Nephron progenitor cell (in vitro differentiated cells): Measurements from ENCODE around the gene TMED8.

ENCODE experiments used
- DNase-seq: peaks from one replicate; pipeline ENCODE4 v3.0.0; 2021
- H3K27ac Mint-ChIP-seq: 2 replicates; pipeline ENCODE4 v1.8.0; 2021; ENCODE audit warnings: mild to moderate bottlenecking, moderate library complexity, mixed read lengths
- H3K27me3 Mint-ChIP-seq: 2 replicates; pipeline ENCODE4 v1.8.0; 2021; ENCODE audit warnings: mild to moderate bottlenecking, low read depth, mixed read lengths; ENCODE audit not compliant: poor library complexity
- H3K36me3 Mint-ChIP-seq: 2 replicates; pipeline ENCODE4 v1.8.0; 2021; ENCODE audit warnings: low read depth, mixed read lengths
- H3K4me1 Mint-ChIP-seq: 2 replicates; pipeline ENCODE4 v1.8.0; 2021; ENCODE audit warnings: mixed read lengths
- H3K4me3 Mint-ChIP-seq: 2 replicates; pipeline ENCODE4 v1.8.0; 2021; ENCODE audit warnings: mild to moderate bottlenecking, moderate library complexity, mixed read lengths
- H3K9me3 Mint-ChIP-seq: 2 replicates; pipeline ENCODE4 v1.8.0; 2021; ENCODE audit warnings: mild to moderate bottlenecking, moderate library complexity, mixed read lengths
- TF ChIP-seq, protein P1 (sequence below): fragments of 200-600 bp; sonication (generic); IDR thresholded peaks from 2 replicates; pipeline ENCODE4 v1.5.0; 2021; ENCODE audit warnings: antibody characterized with exemption

The TMED8 gene

DNA sequence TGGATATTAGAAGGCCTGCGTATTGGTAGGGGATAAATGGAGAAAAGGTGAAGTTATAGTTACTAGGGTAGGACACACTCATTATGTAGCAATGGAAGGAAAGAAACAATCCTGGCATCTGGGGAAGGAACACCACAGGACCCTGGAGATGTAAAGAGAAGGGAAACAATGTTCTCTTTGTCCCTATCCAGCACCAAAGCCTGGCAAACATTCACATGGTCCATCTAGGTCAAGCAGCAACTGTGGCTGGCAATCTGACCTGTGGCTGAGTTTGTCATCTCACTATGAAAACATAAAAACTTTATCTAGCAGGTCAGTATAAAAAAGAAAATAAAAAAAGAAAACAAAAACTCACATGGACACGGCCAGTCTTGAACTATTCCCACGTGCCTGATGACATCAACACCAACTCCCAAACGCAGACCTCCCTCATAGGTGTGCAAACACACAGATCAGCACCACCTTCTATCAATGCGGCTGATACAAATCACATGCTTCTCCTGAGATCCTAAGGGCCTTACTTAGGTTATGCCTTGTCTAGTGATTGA is 58.8 kb downstream of the TMED8 start:
- Mint-ChIP-seq H3K4me3 (peak overlapping the region; percentile 28), H3K36me3 (no peaks in the 10 kb centered on the region), H3K27me3 (no peaks in the 10 kb centered on the region), H3K27ac (no peak overlapping the region), H3K9me3 (no peaks in the 10 kb centered on the region), H3K4me1 (peaks cover 75% of the 10 kb centered on the region)
- TF ChIP-seq, protein P1, sequence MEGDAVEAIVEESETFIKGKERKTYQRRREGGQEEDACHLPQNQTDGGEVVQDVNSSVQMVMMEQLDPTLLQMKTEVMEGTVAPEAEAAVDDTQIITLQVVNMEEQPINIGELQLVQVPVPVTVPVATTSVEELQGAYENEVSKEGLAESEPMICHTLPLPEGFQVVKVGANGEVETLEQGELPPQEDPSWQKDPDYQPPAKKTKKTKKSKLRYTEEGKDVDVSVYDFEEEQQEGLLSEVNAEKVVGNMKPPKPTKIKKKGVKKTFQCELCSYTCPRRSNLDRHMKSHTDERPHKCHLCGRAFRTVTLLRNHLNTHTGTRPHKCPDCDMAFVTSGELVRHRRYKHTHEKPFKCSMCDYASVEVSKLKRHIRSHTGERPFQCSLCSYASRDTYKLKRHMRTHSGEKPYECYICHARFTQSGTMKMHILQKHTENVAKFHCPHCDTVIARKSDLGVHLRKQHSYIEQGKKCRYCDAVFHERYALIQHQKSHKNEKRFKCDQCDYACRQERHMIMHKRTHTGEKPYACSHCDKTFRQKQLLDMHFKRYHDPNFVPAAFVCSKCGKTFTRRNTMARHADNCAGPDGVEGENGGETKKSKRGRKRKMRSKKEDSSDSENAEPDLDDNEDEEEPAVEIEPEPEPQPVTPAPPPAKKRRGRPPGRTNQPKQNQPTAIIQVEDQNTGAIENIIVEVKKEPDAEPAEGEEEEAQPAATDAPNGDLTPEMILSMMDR: no peak
- no peak for DNase-seq

DNA sequence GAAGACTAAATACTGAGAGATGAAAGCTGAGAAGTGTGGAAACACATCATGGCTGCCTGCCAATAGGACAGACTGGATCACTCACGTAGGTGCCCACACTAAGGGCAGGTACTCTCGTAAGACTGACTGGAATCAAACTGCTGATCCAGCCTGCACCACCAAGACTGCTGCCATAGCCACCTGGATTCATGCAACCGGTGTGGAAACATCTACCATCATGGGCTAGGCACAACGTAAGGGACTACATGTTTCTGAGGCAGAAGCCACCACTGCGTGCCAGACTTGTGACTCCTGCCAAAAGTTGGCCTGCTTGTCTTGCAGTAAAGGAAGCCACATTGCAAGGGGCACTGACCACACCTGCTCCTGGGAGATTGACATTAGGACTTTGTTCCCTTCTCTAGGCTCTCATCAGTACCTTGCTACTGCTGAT is 60.0 kb downstream of the TMED8 start:
- no peaks in the 10 kb centered on the region for H3K9me3 Mint-ChIP-seq
- peaks cover 72% of the 10 kb centered on the region for H3K4me1 Mint-ChIP-seq
- no peak overlapping the region for H3K27ac Mint-ChIP-seq

DNA sequence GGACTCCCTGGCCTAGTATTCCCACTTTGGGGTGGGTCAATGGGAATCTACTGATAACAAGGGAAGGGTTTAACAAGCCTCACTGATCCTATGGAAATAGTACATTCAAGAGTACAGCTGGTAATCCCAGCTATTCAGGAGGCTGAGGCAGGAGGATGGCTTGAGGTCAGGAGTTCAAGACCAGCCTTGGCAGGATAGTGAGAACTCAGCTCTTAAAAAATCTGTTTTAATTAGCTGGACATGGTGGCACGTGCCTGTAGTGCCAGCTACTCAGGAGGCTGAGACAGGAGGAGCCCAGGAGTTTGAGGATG is 60.7 kb downstream of the TMED8 start:
- Mint-ChIP-seq H3K4me1 (peaks cover 68% of the 10 kb centered on the region), H3K36me3 (peaks cover 13% of the 10 kb centered on the region), H3K27ac (no peak overlapping the region), H3K27me3 (peaks cover 3% of the 10 kb centered on the region), H3K4me3 (no peak overlapping the region), H3K9me3 (no peaks in the 10 kb centered on the region)
- TF ChIP-seq, protein P1: no peak
- DNase-seq: no peak

More for the DNA sequence above, 60.0 kb downstream of the TMED8 start:
- TF ChIP-seq, protein P1: no peak
- Mint-ChIP-seq H3K27me3 (no peaks in the 10 kb centered on the region), H3K36me3 (peaks cover 6% of the 10 kb centered on the region), H3K4me3 (no peak overlapping the region)
- DNase-seq: no peak

DNA sequence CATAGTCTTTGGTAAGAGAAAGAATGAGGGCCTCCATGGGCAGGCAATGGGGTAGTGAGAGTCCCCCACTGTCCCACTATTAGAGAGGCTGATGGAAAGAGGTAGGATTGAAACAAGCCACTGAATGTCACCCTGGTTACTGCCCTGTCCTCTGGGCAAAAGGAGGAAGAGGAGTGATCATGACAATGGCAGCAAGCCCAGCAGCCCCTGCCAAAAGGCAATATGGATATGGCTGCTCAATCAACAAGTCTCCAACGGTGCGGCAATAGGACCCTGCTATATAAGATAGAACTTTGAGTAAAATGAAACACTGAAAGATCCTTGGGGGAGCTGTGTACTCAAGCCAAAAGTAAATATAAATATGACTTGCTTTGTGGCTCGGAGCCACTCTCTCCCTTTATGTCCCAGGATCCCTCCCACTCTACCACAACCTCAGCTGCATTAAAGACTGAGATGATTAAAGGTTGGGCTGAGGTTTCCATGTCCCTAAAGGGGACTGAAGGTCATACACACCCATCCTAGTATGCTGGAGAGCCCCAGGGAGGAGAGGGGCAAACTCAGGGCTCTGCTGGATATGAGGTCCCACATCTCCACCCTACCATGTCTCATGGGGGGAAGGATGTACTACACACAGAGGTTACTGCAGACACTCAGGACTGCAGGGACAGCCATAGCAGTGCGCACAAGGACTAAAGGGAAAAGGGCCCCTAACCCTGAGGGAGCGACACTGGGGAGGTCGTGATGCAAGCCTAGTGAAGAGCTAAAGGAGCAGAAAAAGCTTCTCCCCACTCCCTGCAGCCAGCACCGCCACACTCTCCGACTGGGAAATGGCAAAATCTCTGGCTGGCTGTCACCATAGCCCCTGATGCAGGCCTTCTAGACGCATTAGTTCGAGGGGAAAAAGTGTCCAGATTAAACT is 62.1 kb downstream of the TMED8 start:
- Mint-ChIP-seq H3K36me3 (peaks cover 23% of the 10 kb centered on the region), H3K9me3 (no peaks in the 10 kb centered on the region), H3K27ac (peak overlapping the region; percentile 93), H3K4me1 (peaks cover 64% of the 10 kb centered on the region), H3K27me3 (peaks cover 4% of the 10 kb centered on the region), H3K4me3 (no peak overlapping the region)
- DNase-seq: no peak
- TF ChIP-seq, protein P1: no peak

DNA sequence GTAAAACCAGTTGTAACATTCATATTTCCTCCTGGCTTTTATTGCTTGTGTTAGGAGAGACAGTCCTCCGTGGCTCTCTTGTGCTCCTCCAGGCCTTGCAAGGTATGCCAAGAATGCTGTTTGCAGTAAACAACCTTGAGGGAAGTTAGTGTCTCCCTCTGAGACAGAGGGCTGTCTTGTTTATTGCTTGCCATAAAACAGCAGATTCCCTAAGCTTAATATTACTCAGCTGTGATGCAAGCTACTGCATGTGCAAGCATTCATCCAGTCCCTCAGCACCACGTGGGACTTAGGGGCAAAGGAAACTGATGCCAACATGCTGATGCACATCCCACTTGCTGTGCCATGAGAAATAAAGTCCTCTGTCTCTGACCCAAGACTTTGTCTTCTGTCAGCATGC is 62.9 kb downstream of the TMED8 start:
- H3K9me3 Mint-ChIP-seq: no peaks in the 10 kb centered on the region
- H3K36me3 Mint-ChIP-seq: peaks cover 23% of the 10 kb centered on the region
- H3K27me3 Mint-ChIP-seq: peaks cover 4% of the 10 kb centered on the region
- DNase-seq: no peak
- TF ChIP-seq, protein P1: no peak
- H3K4me3 Mint-ChIP-seq: no peak overlapping the region
- peak overlapping the region; percentile 93 for H3K27ac Mint-ChIP-seq
- H3K4me1 Mint-ChIP-seq: peaks cover 56% of the 10 kb centered on the region
